ENCODE data around the gene MYH14. TPM values are rescaled to one million over a fixed set of nuclear protein-coding genes. Genes with fewer than 3 reads are reported as not detected.

MYH14 gene
- total and polyA plus RNA-seq, 9 of the 15 experiments (the other 6 are each of a cell fraction or from before 2014, with no cell fraction given) = 0.04 to 0.86 (median 0.19) TPM; not detected in 2

DNA sequence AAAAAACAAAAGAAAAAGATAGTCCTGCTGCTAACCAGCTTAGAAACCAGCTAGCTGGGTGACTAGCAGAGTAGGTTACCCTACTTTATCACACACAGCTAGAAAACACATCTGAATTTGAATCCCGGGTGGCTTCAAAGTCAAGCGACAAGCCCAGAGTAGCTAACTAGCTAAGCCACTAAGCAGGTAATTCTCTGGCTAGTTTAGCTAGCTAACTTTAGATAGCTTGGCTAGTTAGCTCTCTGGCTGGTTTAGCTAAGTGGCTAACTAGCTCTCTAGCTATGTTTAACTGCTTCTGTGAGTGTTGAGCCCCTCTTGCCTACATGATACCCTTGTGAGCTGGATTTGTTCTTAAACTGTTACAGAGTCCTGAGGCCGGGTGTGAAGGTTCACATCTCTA, 12.4 kb downstream of the MYH14 start:
- Histone ChIP-seq H3K9ac (ENCODE audit: insufficient read depth in 1 of 2, low read depth in 2 of 2, low read length in 2 of 2) (no peak overlapping the region), H2AFZ (ENCODE audit: low read depth, low read length) (no peak overlapping the region), H3K9me3 (replicated peaks; ENCODE audit: control insufficient read depth, insufficient read depth, low read depth, low read length) (no peaks in the 10 kb centered on the region), H4K20me1 (replicated peaks; ENCODE audit: control insufficient read depth, insufficient read depth, low read length) (no peaks in the 10 kb centered on the region), H3K9me1 (ENCODE audit: control insufficient read depth, insufficient read depth, low read length) (no peaks in the 10 kb centered on the region), H3K4me3 (no peak overlapping the region), H3K4me2 (ENCODE audit: insufficient read depth, low read length) (no peak overlapping the region), H3K4me1 (replicated peaks in 1 of 2; ENCODE audit: control insufficient read depth in 2 of 2, insufficient read depth in 2 of 2, low read length in 2 of 2) (peaks cover 0 to 10% of the 10 kb centered on the region in 2 experiments; a peak in 2 of 5 replicates), H3K27me3 (ENCODE audit: control insufficient read depth in 2 of 2, insufficient read depth in 2 of 2, low read length in 2 of 2) (peaks cover 0 to 7% of the 10 kb centered on the region in 2 experiments; a peak in 1 of 5 replicates), H3K79me2 (ENCODE audit: control insufficient read depth, insufficient read depth, low read length) (no peaks in the 10 kb centered on the region), H3K36me3 (ENCODE audit: control insufficient read depth, insufficient read depth, low read length) (no peaks in the 10 kb centered on the region), H3K27ac (ENCODE audit: extremely low read depth, low read depth, low read length) (no peak overlapping the region)
- intact Hi-C loops (cut with micrococcal nuclease) = no loop called here
- 21% methylated on average over 3 of the region's 3 CpGs for WGBS (ENCODE audit: insufficient coverage, low coverage, missing lambda C conversion rate)
- TF ChIP-seq, protein P1, sequence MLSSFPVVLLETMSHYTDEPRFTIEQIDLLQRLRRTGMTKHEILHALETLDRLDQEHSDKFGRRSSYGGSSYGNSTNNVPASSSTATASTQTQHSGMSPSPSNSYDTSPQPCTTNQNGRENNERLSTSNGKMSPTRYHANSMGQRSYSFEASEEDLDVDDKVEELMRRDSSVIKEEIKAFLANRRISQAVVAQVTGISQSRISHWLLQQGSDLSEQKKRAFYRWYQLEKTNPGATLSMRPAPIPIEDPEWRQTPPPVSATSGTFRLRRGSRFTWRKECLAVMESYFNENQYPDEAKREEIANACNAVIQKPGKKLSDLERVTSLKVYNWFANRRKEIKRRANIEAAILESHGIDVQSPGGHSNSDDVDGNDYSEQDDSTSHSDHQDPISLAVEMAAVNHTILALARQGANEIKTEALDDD (IDR thresholded peaks at IDR 0.05) = peak; percentile 94
- no peak for TF ChIP-seq BRD4 (IDR thresholded peaks at IDR 0.05)
- ChIA-PET POLR2A (interaction anchor here (0.6 to 0.9 kb wide), 2 partner anchors 14 to 973 kb away, joined by 3 to 4 read pairs; no protein-coding TSS in a partner anchor), CTCF (ENCODE audit: low intra/inter-chr PET ratio) (no interaction called here)
- no peak for DNase-seq (ENCODE audit: extremely low read depth in 1 of 4, low spot score in 3 of 4)
- no peak for FAIRE-seq
- no peak for ATAC-seq
- in situ Hi-C loops (cut with MboI) = no loop called here
- BruUV-seq (replicated peaks) = no TSS peak

DNA sequence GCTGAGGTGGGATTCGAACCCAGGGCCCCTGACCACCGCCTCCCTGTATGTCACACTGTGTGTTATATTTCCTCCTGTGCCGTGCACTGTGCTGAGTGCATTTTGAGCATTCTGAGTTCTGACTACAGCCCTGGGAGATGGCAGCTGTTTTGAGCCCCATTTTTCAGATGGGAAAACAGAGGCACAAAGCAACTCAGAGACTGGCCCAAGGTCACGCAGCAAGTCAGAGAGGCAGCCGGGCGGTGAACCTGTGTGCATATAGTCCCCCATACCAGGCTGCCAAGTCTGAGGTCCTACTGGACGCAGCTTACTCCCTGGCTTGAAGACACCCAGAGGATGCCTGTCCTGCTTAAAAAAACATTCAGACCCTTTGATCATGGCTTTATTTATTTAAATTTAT, 17.7 kb downstream of the MYH14 start:
- ATAC-seq (no peak), DNase-seq (ENCODE audit: extremely low read depth in 1 of 4, low spot score in 3 of 4) (no peak), FAIRE-seq (no peak)
- Histone ChIP-seq H3K79me2 (ENCODE audit: control insufficient read depth, insufficient read depth, low read length) (no peaks in the 10 kb centered on the region), H3K27me3 (ENCODE audit: control insufficient read depth in 2 of 2, insufficient read depth in 2 of 2, low read length in 2 of 2) (peaks cover 0 to 14% of the 10 kb centered on the region in 2 experiments; a peak in 2 of 5 replicates), H3K9ac (ENCODE audit: insufficient read depth in 1 of 2, low read depth in 2 of 2, low read length in 2 of 2) (no peak overlapping the region), H3K9me3 (replicated peaks; ENCODE audit: control insufficient read depth, insufficient read depth, low read depth, low read length) (no peaks in the 10 kb centered on the region), H3K4me3 (no peak overlapping the region), H3K4me2 (ENCODE audit: insufficient read depth, low read length) (no peak overlapping the region), H3K9me1 (ENCODE audit: control insufficient read depth, insufficient read depth, low read length) (no peaks in the 10 kb centered on the region), H3K27ac (ENCODE audit: extremely low read depth, low read depth, low read length) (no peak overlapping the region), H2AFZ (ENCODE audit: low read depth, low read length) (no peak overlapping the region), H3K4me1 (replicated peaks in 1 of 2; ENCODE audit: control insufficient read depth in 2 of 2, insufficient read depth in 2 of 2, low read length in 2 of 2) (peaks cover 0 to 4% of the 10 kb centered on the region in 2 experiments; a peak in 1 of 5 replicates), H3K36me3 (ENCODE audit: control insufficient read depth, insufficient read depth, low read length) (no peaks in the 10 kb centered on the region), H4K20me1 (replicated peaks; ENCODE audit: control insufficient read depth, insufficient read depth, low read length) (no peaks in the 10 kb centered on the region)
- TF ChIP-seq HSF4 (CRISPR knock-in tag; IDR thresholded peaks at IDR 0.05; ENCODE audit: borderline replicate concordance) (no peak), ZKSCAN3 (CRISPR knock-in tag; IDR thresholded peaks at IDR 0.05) (no peak), RBM25 (IDR thresholded peaks at IDR 0.05; ENCODE audit: low read depth, low read length, severe bottlenecking) (peak; percentile 66), BRF1 (IDR thresholded peaks at IDR 0.05; ENCODE audit: borderline replicate concordance, extremely low read depth, insufficient read length) (no peak), ZKSCAN8 (CRISPR knock-in tag; IDR thresholded peaks at IDR 0.05) (no peak), ZKSCAN1 (IDR thresholded peaks at IDR 0.05; ENCODE audit: low read depth, low read length) (peak; percentile 81), BCOR (IDR thresholded peaks at IDR 0.05) (0 out of 2 replicates have a peak, but pooled peaks have one; percentile 50)
- no TSS peak for BruUV-seq (replicated peaks)
- intact Hi-C loops (cut with micrococcal nuclease) = no loop called here
- POLR2A ChIA-PET = no interaction called here
- 11% methylated on average over 7 of the region's 7 CpGs for WGBS (ENCODE audit: insufficient coverage, low coverage, missing lambda C conversion rate)
- in situ Hi-C loops (cut with MboI) = no loop called here
- CTCF ChIA-PET (ENCODE audit: low intra/inter-chr PET ratio) = no interaction called here

All from K562 (cell line).